Mucosa of descending colon (tissue), 3 donors: ENCODE data around the gene ASIC1. TPM values are rescaled to one million over a fixed set of nuclear protein-coding genes. Genes with fewer than 3 reads are reported as not detected.
A peak's percentile ranks its signal among the peaks of the same experiment; 100 is the strongest.
"Not testable (repeated sequence)": the region's sequence is repeated elsewhere in the genome, so short reads cannot be mapped to it uniquely, and the experiment has no call there.

ENCODE experiments used
- ATAC-seq: fragments of 200-7000 bp; cut with Tn5 transposase; one replicate; pipeline ENCODE4 v1.9.1; 2020; ENCODE audit warnings: mild to moderate bottlenecking, moderate library complexity
- DNase-seq, 3 donors: peaks; one replicate each; pipeline ENCODE4 v3.0.0-alpha.2; 2020
- H3K36me3 ChIP-seq: fragments of 200-600 bp; one replicate; pipeline ENCODE4 v1.8.0; 2021; ENCODE audit warnings: low read depth, mild to moderate bottlenecking
- H3K4me1 ChIP-seq: fragments of 200-600 bp; one replicate; pipeline ENCODE4 v1.8.0; 2021; ENCODE audit warnings: low read depth, mild to moderate bottlenecking
- H3K4me3 ChIP-seq: fragments of 200-600 bp; one replicate; pipeline ENCODE4 v1.8.0; 2021; ENCODE audit warnings: mild to moderate bottlenecking
- H3K9me3 ChIP-seq: fragments of 200-600 bp; one replicate; pipeline ENCODE4 v1.8.0; 2021; ENCODE audit warnings: mild to moderate bottlenecking
- CTCF ChIP-seq: fragments of 200-600 bp; IDR thresholded peaks from one replicate; pipeline ENCODE4 v1.8.0; 2022; ENCODE audit warnings: antibody characterized with exemption, mild to moderate bottlenecking
- intact Hi-C, 2 donors: fragments of 100-400 bp; cut with DNase I in 1 of 2; cut with micrococcal nuclease in 1 of 2; formaldehyde crosslinking; loops; one replicate each; pipeline versions ENCODE4 v1.11.0 to v1.11.1; 2022; cut with DNase I, micrococcal nuclease
- total RNA-seq, 3 donors: library from RNA; stranded (reverse); fragmentation: NEBNext Ultra II Directional in 2 of 3; extraction: Animal tissue kit (Norgen Biotek cat#: 25700) in 2 of 3; gene quantifications; one replicate each; pipeline versions ENCODE4 v1.2.1 to v1.2.4, GENCODE V29; 2021 to 2023
- donor health status: DM: no; HTN: no; CAD: no; lungs with moderate emphysema.
- donor health status: DM: no; HTN: no; CAD: no.
- donor health status: DM: no; HTN: yes; CAD: no.

Gene ASIC1
- total RNA-seq, 3 donors from 2014 or later: 0.35 to 9.9 (median 1.7) TPM

DNA sequence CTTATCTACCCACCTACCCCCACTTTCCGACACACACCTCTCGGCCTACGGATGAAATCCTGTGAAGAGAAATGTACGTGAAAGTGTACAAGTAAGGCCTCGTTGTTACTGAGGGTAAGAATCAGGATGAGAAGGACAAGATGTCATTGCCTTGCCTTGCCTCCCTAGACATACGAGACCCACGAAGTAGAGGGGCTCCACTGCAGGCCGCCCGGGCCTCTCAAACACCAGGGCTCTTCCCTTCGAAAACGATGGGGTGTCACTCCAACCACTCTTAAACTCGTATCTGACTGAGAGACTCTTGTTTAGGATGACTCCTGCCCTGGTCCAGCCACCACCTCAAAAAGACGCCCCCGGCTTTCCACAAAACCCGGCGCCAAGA, 32.6 kb upstream of the ASIC1 start:
- intact Hi-C loops: no loop called here
- H3K9me3 ChIP-seq: no peaks in the 10 kb centered on the region
- DNase-seq (no peak), ATAC-seq (peak; percentile 27)
- peak overlapping the region; percentile 38 for H3K4me3 ChIP-seq
- H3K4me1 ChIP-seq: peaks cover 9% of the 10 kb centered on the region
- TF ChIP-seq CTCF: no peak
- no peaks in the 10 kb centered on the region for H3K36me3 ChIP-seq

DNA sequence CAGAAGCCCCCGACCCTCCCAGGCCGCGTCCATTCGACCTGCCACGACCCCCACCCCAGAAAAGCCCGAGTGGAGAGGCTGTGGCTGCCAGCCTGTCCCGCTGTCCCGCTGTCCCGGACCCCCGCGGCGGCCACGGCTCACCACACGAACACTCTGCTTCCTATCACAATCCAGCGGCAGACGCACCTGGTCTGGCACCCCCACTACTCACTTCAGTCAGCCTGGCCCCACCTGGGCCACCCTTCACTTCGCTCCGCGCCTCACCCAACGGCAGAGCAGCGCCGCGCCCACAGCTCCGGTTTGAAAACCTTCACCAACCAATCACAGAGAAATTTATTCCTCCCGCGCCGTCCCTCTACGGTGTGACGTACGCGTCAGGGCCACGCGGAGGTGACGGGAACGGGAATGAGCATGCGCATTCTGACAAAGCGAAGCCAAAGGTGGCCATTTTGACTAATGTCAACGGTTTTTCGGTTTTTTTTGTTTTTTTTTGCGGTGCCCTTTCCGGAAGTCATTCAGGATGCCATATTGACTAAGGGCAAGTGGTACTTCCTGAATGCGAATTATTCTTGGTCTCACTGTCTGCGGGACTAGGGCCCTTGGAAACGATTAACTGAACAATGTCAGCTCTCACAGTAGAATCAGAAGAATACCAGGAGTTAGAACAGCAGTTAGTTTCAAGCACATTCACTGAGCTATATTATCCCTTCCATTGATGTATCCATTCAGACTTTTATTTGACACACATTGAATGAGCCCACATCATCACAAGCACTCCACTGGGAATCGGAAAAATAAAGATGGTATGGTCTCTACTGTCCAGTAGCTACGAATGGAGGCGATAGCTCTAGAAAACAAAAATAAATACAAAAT, 32.0 kb upstream of the ASIC1 start, which contains the start of gene RACGAP1:
RACGAP1 (minus strand) TSS at position 308 of the 873 bp plus-strand sequence. CDS start 8,779 bp downstream, outside the sequence.
- Histone ChIP-seq H3K36me3 (no peaks in the 10 kb centered on the region), H3K4me1 (peaks cover 9% of the 10 kb centered on the region), H3K4me3 (peak within 1 kb of the TSS; percentile 38), H3K9me3 (no peaks in the 10 kb centered on the region)
- no peak for TF ChIP-seq CTCF
- intact Hi-C loops: no loop called here
- DNase-seq: peak; percentile 94 to 96 (median 96)
- ATAC-seq: peak; percentile 99

GRCh38 chr12:50026691-50027090, 30.7 kb upstream of the ASIC1 start:
- Histone ChIP-seq H3K36me3 (no peaks in the 10 kb centered on the region), H3K9me3 (no peaks in the 10 kb centered on the region), H3K4me3 (no peak overlapping the region), H3K4me1 (peaks cover 9% of the 10 kb centered on the region)
- TF ChIP-seq CTCF: no peak
- ATAC-seq (no peak), DNase-seq (no peak)
- intact Hi-C loops: no loop called here

DNA sequence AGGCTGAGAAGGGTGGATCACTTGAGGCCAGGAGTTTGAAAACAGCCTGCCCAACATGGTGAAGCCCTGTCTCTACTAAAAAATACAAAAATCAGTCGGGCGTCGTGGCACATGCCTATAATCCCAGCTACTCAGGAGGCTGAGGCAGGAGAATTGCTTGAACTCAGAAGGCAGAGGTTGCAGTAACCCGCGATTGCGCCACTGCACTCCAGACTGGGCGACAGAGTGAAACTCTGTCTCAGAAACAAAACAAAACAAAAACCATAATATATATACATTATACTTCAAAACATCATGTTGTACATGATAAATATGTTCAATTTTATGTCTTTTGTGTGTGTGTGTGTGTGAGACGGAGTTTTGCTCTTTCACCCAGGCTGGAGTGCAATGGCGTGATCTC, 26.9 kb upstream of the ASIC1 start:
- H3K9me3 ChIP-seq, H3K4me1 ChIP-seq, ATAC-seq, H3K36me3 ChIP-seq, H3K4me3 ChIP-seq, intact Hi-C loops: not testable (repeated sequence)
- peak in 1 of 3 donors; percentile 13 for DNase-seq

DNA sequence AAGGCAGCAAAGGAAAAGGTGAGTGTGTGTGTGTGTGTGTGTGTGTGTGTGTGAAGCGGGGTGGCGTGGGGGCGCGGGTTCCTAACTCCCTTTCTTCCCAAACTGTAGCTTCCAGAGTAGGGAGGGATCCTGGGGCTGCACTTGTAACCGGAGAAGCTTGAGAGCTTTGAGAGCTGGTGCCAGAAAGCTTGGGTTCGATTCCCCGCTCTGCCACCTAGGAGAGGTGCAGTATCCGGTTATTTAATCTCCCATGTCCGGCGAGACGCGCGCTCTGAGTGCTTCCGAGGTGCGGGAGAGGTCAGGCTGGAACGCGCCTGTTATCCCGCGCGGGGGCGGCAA, 24.9 kb upstream of the ASIC1 start:
- DNase-seq: peak in 1 of 3 donors; percentile 42

More for the DNA sequence above, 24.9 kb upstream of the ASIC1 start:
- no peak for ATAC-seq
- Histone ChIP-seq H3K36me3 (no peaks in the 10 kb centered on the region), H3K4me1 (no peaks in the 10 kb centered on the region), H3K4me3 (no peak overlapping the region), H3K9me3 (no peaks in the 10 kb centered on the region)
- no peak for TF ChIP-seq CTCF
- intact Hi-C loops: no loop called here
